Activated CD8-positive, alpha-beta memory T cell treated with anti-CD3 and anti-CD28 coated beads, Interleukin-2, amount 50 U/mL, for 24 hours (primary cell): ENCODE results near the gene HDGFL3.
"Not testable (repeated sequence)": the region's sequence is repeated elsewhere in the genome, so short reads cannot be mapped to it uniquely, and the experiment has no call there.

ENCODE experiments used
- DNase-seq: peaks from one replicate; pipeline ENCODE4 v3.0.0-alpha.2; 2020; ENCODE audit errors: extremely low read depth

HDGFL3 gene

DNA sequence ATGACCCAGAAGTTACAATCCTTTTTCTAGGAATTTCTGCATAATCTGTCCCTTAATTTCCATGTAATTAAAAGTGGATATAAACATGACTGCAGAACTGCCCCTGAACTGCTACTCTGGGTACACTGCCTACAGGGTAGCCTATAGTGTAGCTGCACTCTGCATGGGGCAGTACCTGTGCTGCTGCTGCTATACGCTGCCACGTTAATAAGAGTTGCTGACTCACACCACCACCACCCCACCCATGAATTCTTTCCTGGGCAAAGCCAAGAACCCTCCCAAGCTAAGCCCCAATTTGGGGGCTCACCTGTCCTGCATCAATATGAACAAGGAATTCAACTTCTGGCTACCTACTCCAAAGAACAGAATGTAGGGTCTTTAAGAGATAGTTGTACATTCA is 13.9 kb downstream of the HDGFL3 start:
- no peak for DNase-seq

DNA sequence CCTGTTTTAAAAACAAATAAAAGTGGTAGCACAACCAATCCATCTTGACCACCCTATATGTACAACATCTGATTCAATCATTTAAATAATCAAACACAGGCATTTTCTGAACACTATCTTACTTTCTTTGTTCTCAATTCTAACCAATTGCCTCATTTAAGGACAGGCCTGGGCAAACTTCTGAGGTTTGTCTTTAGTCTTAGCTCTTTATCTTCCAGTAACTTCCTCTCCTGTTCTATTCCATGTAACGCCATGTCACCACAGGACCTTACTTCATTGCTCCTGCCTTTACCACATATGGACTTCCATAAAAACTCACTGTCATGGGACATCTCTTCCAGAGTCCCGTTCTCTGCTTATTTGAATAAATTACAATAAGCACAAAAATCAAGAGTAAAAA is 14.9 kb downstream of the HDGFL3 start:
- DNase-seq = no peak

DNA sequence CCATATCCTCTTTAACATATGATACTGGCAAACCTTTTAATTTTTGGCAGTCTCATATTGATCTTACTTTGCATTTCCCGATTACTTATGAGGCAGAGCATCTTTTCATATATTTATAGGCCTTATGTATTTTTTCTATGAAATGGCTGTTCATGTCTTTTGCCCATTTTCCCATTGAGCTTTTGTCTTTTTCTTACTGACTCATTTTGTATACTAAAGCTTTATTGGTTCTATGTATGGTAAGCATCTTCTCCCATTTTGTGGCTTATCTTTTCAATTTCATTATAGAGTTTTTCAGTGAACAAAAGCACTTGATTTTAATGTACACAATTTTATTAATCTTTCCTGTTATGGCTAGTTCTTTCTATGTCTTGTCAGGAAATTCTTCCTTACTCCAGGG is 17.2 kb downstream of the HDGFL3 start:
- DNase-seq = no peak

DNA sequence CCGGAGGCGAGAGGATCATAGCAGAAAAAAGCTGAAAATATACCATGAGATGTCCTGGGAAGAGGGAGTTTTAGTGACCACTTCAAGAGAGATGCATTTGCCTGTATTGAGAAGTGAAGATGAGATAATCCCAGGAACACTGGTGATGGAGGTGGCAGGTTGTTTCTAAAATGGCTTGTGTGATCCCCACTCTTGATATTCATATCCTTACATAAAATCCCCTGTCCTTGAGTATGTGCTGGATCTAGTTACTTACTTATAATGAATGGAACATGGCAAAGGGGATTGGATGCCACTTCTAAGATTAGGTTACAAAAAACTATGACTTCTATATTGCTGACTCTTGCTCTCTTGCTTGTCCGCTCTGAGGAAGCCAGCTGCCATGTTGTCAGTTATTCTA is 22.1 kb downstream of the HDGFL3 start:
- DNase-seq = no peak

DNA sequence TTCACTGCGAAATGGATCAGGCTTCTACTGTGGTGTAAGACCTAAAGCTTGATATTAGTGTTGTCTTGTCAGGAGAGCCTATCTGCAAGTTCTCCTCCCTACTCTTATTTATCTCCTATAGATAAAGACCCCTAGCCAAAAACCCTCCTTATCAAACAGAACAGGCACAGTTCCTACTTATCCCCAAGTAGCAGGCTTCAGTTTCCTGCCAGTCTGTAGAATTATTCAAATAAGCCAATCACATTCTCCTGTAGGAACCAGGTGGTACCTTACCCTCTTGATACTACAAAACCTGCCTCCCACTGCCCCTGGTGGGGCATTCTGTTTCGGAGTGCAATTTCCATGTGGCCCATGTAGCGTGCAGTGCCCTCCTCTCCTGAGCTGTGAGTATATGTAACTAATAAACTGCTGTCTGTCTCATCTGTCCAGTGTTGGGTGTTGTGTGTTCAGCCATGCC is 28.7 kb downstream of the HDGFL3 start:
- DNase-seq = no peak

DNA sequence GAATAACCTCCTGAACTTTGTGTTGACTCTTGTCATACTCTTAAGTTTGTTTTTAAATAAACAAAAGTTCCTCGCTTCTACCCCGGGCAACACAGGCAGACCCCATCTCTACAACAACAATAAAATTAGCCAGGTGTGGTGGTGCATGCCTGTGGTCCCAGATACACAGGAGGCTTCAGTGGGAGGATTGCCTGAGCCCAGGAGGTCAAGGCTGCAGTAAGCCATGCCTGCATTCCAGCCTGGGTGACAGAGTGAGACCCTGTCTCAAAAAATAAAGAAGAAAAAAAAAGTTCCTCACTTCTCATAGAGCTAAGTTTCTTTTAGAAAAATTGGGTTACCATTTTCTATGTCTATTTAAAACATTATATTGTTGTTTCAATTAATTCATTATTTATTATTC is 29.2 kb downstream of the HDGFL3 start:
- no peak for DNase-seq

GRCh38 chr15:83174891-83175290 is 32.7 kb downstream of the HDGFL3 start:
- DNase-seq = no peak

GRCh38 chr15:83170474-83171165 is 37.0 kb downstream of the HDGFL3 start:
- no peak for DNase-seq

- DNase-seq = not testable (repeated sequence)
Measured at GRCh38 chr15:83169576-83169975, 38.0 kb downstream of the HDGFL3 start.

- DNase-seq = no peak
Measured at GRCh38 chr15:83166830-83167229, 40.8 kb downstream of the HDGFL3 start.

- no peak for DNase-seq
Measured at GRCh38 chr15:83166218-83166617, 41.4 kb downstream of the HDGFL3 start.

- DNase-seq = no peak
Measured at GRCh38 chr15:83164771-83165404, 42.7 kb downstream of the HDGFL3 start.

DNA sequence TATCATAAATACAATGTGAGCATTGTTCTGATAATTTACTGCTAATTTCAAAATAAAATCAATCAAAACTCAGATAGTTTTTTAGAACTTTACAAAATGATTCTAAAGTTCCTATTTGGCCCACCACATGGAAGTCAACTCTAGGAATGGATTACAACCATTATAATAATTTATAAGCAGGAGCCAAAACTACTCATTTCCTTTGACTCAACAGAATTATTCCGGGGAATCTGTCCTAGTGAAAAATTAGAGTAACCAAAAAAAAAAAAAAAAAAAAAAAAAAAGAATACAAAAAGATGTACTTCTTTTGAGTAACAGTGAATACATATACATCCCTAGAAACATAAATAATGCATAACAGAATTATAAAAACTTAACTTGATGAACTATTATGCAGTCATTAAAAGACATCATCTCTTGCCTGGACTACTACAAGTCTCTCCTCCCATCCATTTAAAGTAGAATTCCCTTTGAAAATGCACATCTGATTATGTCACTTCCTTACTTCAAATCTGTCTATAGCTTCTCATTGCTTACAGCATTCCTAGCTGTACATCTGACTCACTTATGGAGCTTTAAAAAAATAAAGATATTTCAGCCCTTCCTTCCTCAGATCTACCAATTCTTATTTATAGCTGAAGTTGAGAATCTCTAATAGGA is 43.4 kb downstream of the HDGFL3 start:
- DNase-seq = no peak

GRCh38 chr15:83163032-83163431 is 44.6 kb downstream of the HDGFL3 start:
- no peak for DNase-seq

GRCh38 chr15:83160741-83161140 is 46.9 kb downstream of the HDGFL3 start:
- DNase-seq = no peak

DNA sequence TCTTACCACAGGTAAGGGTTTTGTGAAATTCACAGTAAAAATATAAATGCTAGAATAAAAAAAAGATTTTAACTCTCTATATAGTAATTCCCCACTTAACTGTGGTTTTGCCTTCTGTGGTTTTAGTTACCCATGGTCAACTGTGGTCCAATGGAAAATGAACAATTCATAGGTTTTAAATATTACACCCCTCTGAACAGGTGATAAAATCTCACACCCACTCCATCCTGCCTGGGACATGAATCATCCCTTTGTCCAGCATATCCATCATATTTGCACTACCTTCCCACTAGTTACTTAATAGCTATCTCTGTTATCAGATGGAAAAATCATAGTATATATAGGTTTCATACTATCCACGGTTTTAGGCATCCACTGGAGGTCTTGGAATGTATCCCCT is 49.2 kb downstream of the HDGFL3 start:
- no peak for DNase-seq

GRCh38 chr15:83155942-83156341 is 51.7 kb downstream of the HDGFL3 start:
- no peak for DNase-seq

- DNase-seq = no peak
Measured at GRCh38 chr15:83153288-83153687, 54.3 kb downstream of the HDGFL3 start.

DNA sequence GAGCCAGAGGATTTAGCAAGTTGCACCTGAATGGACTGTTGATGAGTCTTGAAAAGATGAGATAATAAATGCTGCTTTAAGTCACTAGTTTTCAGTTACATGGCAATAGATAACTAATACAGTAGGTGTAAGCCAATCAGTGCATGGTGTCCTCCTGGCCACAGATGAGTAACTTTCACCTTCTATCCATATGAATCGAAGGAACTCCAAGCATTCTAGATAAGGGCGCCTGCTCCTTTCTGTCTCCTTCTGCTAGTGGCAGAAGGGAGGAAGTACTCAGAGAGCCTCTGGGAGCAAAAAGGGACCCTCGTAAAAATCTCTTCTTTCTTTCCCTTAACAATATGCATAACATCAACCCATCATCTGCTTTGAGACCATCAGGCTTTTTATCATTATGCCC is 62.9 kb downstream of the HDGFL3 start:
- no peak for DNase-seq

DNA sequence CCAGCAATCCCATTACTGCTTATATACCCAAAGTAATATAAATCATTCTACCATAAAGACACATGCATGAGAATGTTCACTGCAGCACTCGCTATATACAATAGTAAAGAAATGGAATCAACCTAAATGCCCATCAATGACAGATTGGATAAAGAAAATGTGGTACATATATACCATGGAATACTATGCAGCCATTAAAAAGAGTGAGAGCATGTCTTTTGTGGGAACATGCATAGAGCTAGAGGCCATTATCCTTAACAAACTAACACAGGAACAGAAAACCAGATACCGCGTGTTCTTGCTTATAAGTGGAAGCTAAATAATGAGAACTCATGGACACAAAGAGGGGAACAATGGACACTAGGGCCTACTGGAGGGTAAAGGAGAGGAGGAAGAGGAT is 65.5 kb downstream of the HDGFL3 start:
- not testable (repeated sequence) for DNase-seq

DNA sequence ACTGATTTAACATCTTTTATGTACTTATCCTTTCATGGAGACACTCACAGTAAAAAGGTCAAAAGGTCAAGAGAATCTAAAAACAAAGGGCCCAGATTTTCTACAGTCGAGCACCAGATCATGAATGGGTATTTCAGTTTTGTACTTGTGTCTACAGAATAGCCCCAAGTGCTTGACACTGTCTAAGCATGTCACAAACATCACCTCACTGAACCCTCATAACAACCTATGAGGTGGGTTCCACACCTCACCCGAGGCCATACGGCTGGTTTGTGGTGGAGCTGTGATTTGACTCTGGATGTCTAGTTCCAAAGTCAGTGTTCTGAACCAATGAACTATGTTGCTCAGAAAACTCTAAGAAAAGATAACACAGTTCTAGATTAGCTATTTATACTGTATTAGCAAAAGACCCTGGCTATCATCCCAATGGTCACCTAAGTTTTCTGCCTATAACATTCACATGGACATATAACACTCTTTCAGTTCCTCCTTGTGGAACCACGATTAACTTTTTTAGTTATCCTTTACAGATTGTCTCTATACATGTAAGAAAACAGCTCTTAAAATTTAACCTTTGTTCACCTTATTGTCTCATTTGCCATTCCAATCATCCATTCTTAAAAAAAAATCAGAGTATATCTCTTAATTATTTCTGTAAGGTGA is 74.6 kb downstream of the HDGFL3 start:
- DNase-seq = no peak

GRCh38 chr15:83129791-83130190 is 77.8 kb downstream of the HDGFL3 start:
- DNase-seq = no peak
